HCT116 (cell line): ENCODE data around the gene SSC4D. TPM values are rescaled to one million over a fixed set of nuclear protein-coding genes. Genes with fewer than 3 reads are reported as not detected.

Experiments
- ATAC-seq: fragments of 200-7000 bp; cut with Tn5 transposase; 2 replicates; pipeline ENCODE4 v1.9.1; 2020; ENCODE audit warnings: mild to moderate bottlenecking, moderate library complexity
- BruUV-seq: library from RNA; stranded (reverse); fragments of 400-500 nt; replicated peaks from 2 replicates; lab custom pipeline; 2021; lab: Mats Ljungman, UMichigan
- CTCF ChIA-PET: fragments of 300-600 bp; sonication (Branson Sonifier 250); formaldehyde crosslinking; loops from one replicate; lab custom pipeline; 2021; ENCODE audit warnings: antibody characterized with exemption; lab: Charles Lee
- POLR2A ChIA-PET: fragments of 300-600, 350-600 bp; sonication (Branson Sonifier 250); formaldehyde crosslinking; loops from one replicate; lab custom pipeline; 2021; ENCODE audit warnings: antibody characterized with exemption; lab: Charles Lee
- RAD21 ChIA-PET, 2 experiments: fragments of 300-600 bp; sonication (Branson Sonifier 250); formaldehyde crosslinking; loops; one replicate each; lab custom pipeline; 2023; ENCODE audit warnings: low total read pairs in 2 of 2; ENCODE audit not compliant: uncharacterized antibody in 2 of 2, unreplicated experiment in 2 of 2, low non-redundant PET in 1 of 2; lab: Charles Lee
- DNase-seq: peaks from one replicate; pipeline ENCODE4 v3.0.0-alpha.2; 2010; ENCODE audit warnings: low read depth, low spot score
- H2AFZ ChIP-seq: fragments of 200-600 bp; shearing (Covaris generic), sonication (generic); 2 replicates; pipeline ENCODE4 v1.6.1; 2017; ENCODE audit warnings: low read depth, mixed run types, mixed read lengths, antibody characterized with exemption, low read length; ENCODE audit not compliant: poor library complexity, severe bottlenecking
- H3K27ac ChIP-seq: 2 replicates; pipeline ENCODE4 v1.5.1; 2012; ENCODE audit warnings: low read depth, low read length
- H3K27me3 ChIP-seq: fragments of 200-600 bp; sonication (generic); 2 replicates; pipeline ENCODE4 v1.6.1; 2016; ENCODE audit warnings: mixed run types, low read length, mixed read lengths; ENCODE audit not compliant: insufficient read depth
- H3K36me3 ChIP-seq, 2 experiments: fragments of 200-500 bp in 1 of 2; fragments of 200-600 bp in 1 of 2; sonication (Bioruptor generic) in 1 of 2; sonication (generic) in 1 of 2; 2 replicates each; pipeline versions ENCODE4 v1.5.1 to v1.6.1; 2014 to 2016; ENCODE audit warnings: low read length in 2 of 2, inconsistent platforms in 1 of 2, mixed read lengths in 1 of 2, mixed run types in 1 of 2; ENCODE audit not compliant: insufficient read depth in 2 of 2, control insufficient read depth in 1 of 2
- H3K4me1 ChIP-seq, 2 experiments: fragments of 200-600 bp in 1 of 2; sonication (generic) in 1 of 2; 2 replicates each; pipeline versions ENCODE4 v1.5.1 to v1.6.1; 2012 to 2017; ENCODE audit warnings: low read length in 2 of 2, inconsistent platforms in 1 of 2, mild to moderate bottlenecking in 1 of 2, mixed read lengths in 1 of 2, mixed run types in 1 of 2, moderate library complexity in 1 of 2; ENCODE audit not compliant: insufficient read depth in 2 of 2, control insufficient read depth in 1 of 2
- H3K4me2 ChIP-seq: fragments of 200-600 bp; sonication (generic); 2 replicates; pipeline ENCODE4 v1.6.1; 2017; ENCODE audit warnings: mixed run types, low read length, mixed read lengths
- H3K4me3 ChIP-seq, 2 experiments: fragments of 200-600 bp in 1 of 2; sonication (generic) in 1 of 2; replicated peaks in 1 of 2; 2 replicates each; pipeline ENCODE4 v1.5.1; 2011 to 2016; ENCODE audit warnings: low read length in 2 of 2, control low read depth in 1 of 2, low read depth in 1 of 2, mild to moderate bottlenecking in 1 of 2, mixed read lengths in 1 of 2, mixed run types in 1 of 2
- H3K79me2 ChIP-seq: fragments of 200-600 bp; sonication (generic); 2 replicates; pipeline ENCODE4 v1.6.1; 2017; ENCODE audit warnings: mild to moderate bottlenecking, mixed run types, low read length, moderate library complexity, mixed read lengths; ENCODE audit not compliant: insufficient read depth
- H3K9ac ChIP-seq: fragments of 200-600 bp; sonication (generic); 2 replicates; pipeline ENCODE4 v1.6.1; 2016; ENCODE audit warnings: low read length, mixed read lengths
- H3K9me2 ChIP-seq: fragments of 200-600 bp; sonication (generic), shearing (Covaris generic); 2 replicates; pipeline ENCODE4 v1.6.1; 2017; ENCODE audit warnings: mixed run types, mild to moderate bottlenecking, moderate library complexity; ENCODE audit not compliant: insufficient read depth
- H3K9me3 ChIP-seq, 2 experiments: fragments of 200-500 bp in 1 of 2; fragments of 200-600 bp in 1 of 2; sonication (Bioruptor generic) in 1 of 2; sonication (generic) in 1 of 2; 2 replicates each; pipeline ENCODE4 v1.6.1; 2014 to 2017; ENCODE audit warnings: low read length in 2 of 2, mixed read lengths in 2 of 2, inconsistent platforms in 1 of 2, low read depth in 1 of 2, mild to moderate bottlenecking in 1 of 2, mixed run types in 1 of 2, moderate library complexity in 1 of 2; ENCODE audit not compliant: control insufficient read depth in 1 of 2, insufficient read depth in 1 of 2
- H4K20me1 ChIP-seq: fragments of 200-600 bp; sonication (generic), shearing (Covaris generic); 2 replicates; pipeline ENCODE4 v1.6.1; 2017; ENCODE audit warnings: mixed run types, mild to moderate bottlenecking, moderate library complexity; ENCODE audit not compliant: insufficient read depth
- CBX3 ChIP-seq: IDR thresholded peaks from 2 replicates; pipeline ENCODE4 v1.6.1; 2012; ENCODE audit warnings: low read depth
- CTCF ChIP-seq, 3 experiments: fragments of 200-600 bp in 1 of 3; sonication (generic) in 1 of 3; IDR thresholded peaks in 2 of 3; conservative IDR thresholded peaks in 1 of 3; 2 replicates each; pipeline ENCODE4 v1.5.1; 2012 to 2017; ENCODE audit warnings: low read depth in 2 of 3, low read length in 2 of 3, antibody characterized with exemption in 1 of 3, borderline replicate concordance in 1 of 3, control low read depth in 1 of 3, mild to moderate bottlenecking in 1 of 3, mixed read lengths in 1 of 3, mixed run types in 1 of 3, moderate library complexity in 1 of 3; ENCODE audit not compliant: insufficient read depth in 1 of 3
- EGR1 ChIP-seq: IDR thresholded peaks from 2 replicates; pipeline ENCODE4 v1.6.1; 2012; ENCODE audit warnings: low read depth
- ELF1 ChIP-seq: IDR thresholded peaks from 2 replicates; pipeline ENCODE4 v1.6.1; 2012; ENCODE audit warnings: low read depth, borderline replicate concordance
- EZH2phosphoT487 ChIP-seq: fragments of 200-600 bp; IDR thresholded peaks from 2 replicates; pipeline ENCODE4 v1.6.1; 2018; ENCODE audit warnings: antibody characterized with exemption, borderline replicate concordance
- FOSL1 ChIP-seq: IDR thresholded peaks from 2 replicates; pipeline ENCODE4 v1.6.1; 2012; ENCODE audit warnings: low read depth
- JUND ChIP-seq: IDR thresholded peaks from 2 replicates; pipeline ENCODE4 v1.6.1; 2012
- POLR2AphosphoS5 ChIP-seq: IDR thresholded peaks from 2 replicates; pipeline ENCODE4 v1.6.1; 2011; ENCODE audit warnings: mild to moderate bottlenecking, low read depth, low read length, moderate library complexity
- RAD21 ChIP-seq: IDR thresholded peaks from 2 replicates; pipeline ENCODE4 v1.6.1; 2012; ENCODE audit warnings: low read depth, mild to moderate bottlenecking
- SIN3A ChIP-seq: IDR thresholded peaks from 2 replicates; pipeline ENCODE4 v1.6.1; 2012; ENCODE audit warnings: low read depth
- SRF ChIP-seq: IDR thresholded peaks from 2 replicates; pipeline ENCODE4 v1.6.1; 2012; ENCODE audit warnings: low read depth
- ZFX ChIP-seq: fragments of 450-650 bp; IDR thresholded peaks from 2 replicates; pipeline ENCODE4 v1.6.1; 2017
- ZNF274 ChIP-seq: fragments of 200-500 bp; sonication (Bioruptor generic); IDR thresholded peaks from 2 replicates; pipeline ENCODE4 v1.6.1; 2014; ENCODE audit warnings: mild to moderate bottlenecking, low read depth, low read length, inconsistent platforms
- intact Hi-C: fragments of 100-400 bp; cut with micrococcal nuclease; formaldehyde crosslinking; loops from 2 replicates; pipeline ENCODE4 v1.10.0; 2022
- total RNA-seq: library from RNA; stranded (reverse); gene quantifications from one replicate; pipeline ENCODE4 v1.2.1, GENCODE V29; 2021; ENCODE audit not compliant: unreplicated experiment
- TF ChIP-seq, protein P1 (sequence below): IDR thresholded peaks from 2 replicates; pipeline ENCODE4 v1.6.1; 2012
- TF ChIP-seq, protein P2 (sequence below): IDR thresholded peaks from 2 replicates; pipeline ENCODE4 v1.6.1; 2012
- TF ChIP-seq, protein P3 (sequence below): IDR thresholded peaks from 2 replicates; pipeline ENCODE4 v1.6.1; 2012; ENCODE audit warnings: low read depth

Gene SSC4D
- total RNA-seq, 1 experiment from 2014 or later, result 1.1 TPM

DNA sequence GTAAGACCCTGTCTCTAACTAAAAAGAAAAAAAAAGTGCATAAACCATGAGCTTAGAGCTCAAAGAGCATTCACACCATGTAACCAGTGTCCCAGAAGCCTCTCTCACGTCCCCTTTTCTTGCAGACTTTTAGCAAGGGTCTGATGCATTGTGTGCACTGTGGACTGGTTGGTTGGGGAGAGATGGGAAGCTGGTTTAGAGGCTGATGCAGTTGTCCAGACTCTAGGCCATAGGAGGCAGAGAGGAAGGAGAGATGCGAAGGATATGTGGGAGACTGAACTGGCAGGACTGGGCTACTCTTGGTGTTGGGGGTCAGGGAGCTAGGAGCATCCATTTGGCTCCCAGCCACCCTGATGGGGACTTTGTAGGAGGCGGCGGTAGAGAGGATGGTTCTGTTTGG lies 1.8 kb downstream of the SSC4D start:
- Histone ChIP-seq H3K27me3 (no peaks in the 10 kb centered on the region), H4K20me1 (no peaks in the 10 kb centered on the region), H3K4me3 (no peak overlapping the region), H2AFZ (no peak overlapping the region), H3K79me2 (no peaks in the 10 kb centered on the region), H3K9ac (no peak overlapping the region), H3K9me2 (no peaks in the 10 kb centered on the region), H3K4me1 (peaks cover 7 to 17% of the 10 kb centered on the region in 2 experiments; a peak in 3 of 4 replicates), H3K27ac (no peak overlapping the region), H3K4me2 (no peak overlapping the region), H3K36me3 (no peaks in the 10 kb centered on the region), H3K9me3 (no peaks in the 10 kb centered on the region)
- intact Hi-C loops, result no loop called here
- DNase-seq (no peak), ATAC-seq (no peak)
- ChIA-PET RAD21 (no interaction called here), CTCF (interaction anchor here (1.3 kb wide), 1 partner anchor 49 kb away, joined by 4 read pairs; the partner anchor contains the start of gene YWHAG), POLR2A (no interaction called here)
- no TSS peak for BruUV-seq
- TF ChIP-seq SIN3A, result no peak
- TF ChIP-seq FOSL1, result no peak
- TF ChIP-seq JUND, result no peak
- TF ChIP-seq, protein P1, sequence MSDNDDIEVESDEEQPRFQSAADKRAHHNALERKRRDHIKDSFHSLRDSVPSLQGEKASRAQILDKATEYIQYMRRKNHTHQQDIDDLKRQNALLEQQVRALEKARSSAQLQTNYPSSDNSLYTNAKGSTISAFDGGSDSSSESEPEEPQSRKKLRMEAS, result no peak
- TF ChIP-seq, protein P2, sequence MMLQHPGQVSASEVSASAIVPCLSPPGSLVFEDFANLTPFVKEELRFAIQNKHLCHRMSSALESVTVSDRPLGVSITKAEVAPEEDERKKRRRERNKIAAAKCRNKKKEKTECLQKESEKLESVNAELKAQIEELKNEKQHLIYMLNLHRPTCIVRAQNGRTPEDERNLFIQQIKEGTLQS, result no peak
- TF ChIP-seq SRF, result no peak
- no peak for TF ChIP-seq EGR1
- TF ChIP-seq EZH2phosphoT487, result no peak
- no peak for TF ChIP-seq CBX3
- no peak for TF ChIP-seq RAD21
- TF ChIP-seq ZFX, result no peak
- no peak for TF ChIP-seq ELF1

GRCh38 chr7:76405738-76406137 lies 3.8 kb downstream of the SSC4D start:
- Histone ChIP-seq H3K36me3 (no peaks in the 10 kb centered on the region), H3K79me2 (no peaks in the 10 kb centered on the region), H3K9ac (no peak overlapping the region), H3K27me3 (no peaks in the 10 kb centered on the region), H3K4me1 (peaks cover 7 to 17% of the 10 kb centered on the region in 2 experiments; a peak in 3 of 4 replicates), H3K27ac (no peak overlapping the region), H2AFZ (no peak overlapping the region), H4K20me1 (no peaks in the 10 kb centered on the region), H3K4me2 (no peak overlapping the region), H3K4me3 (no peak overlapping the region), H3K9me2 (no peaks in the 10 kb centered on the region), H3K9me3 (no peaks in the 10 kb centered on the region)
- ChIA-PET POLR2A (no interaction called here), CTCF (no interaction called here), RAD21 (no interaction called here)
- ATAC-seq (no peak), DNase-seq (no peak)
- TF ChIP-seq, protein P3, sequence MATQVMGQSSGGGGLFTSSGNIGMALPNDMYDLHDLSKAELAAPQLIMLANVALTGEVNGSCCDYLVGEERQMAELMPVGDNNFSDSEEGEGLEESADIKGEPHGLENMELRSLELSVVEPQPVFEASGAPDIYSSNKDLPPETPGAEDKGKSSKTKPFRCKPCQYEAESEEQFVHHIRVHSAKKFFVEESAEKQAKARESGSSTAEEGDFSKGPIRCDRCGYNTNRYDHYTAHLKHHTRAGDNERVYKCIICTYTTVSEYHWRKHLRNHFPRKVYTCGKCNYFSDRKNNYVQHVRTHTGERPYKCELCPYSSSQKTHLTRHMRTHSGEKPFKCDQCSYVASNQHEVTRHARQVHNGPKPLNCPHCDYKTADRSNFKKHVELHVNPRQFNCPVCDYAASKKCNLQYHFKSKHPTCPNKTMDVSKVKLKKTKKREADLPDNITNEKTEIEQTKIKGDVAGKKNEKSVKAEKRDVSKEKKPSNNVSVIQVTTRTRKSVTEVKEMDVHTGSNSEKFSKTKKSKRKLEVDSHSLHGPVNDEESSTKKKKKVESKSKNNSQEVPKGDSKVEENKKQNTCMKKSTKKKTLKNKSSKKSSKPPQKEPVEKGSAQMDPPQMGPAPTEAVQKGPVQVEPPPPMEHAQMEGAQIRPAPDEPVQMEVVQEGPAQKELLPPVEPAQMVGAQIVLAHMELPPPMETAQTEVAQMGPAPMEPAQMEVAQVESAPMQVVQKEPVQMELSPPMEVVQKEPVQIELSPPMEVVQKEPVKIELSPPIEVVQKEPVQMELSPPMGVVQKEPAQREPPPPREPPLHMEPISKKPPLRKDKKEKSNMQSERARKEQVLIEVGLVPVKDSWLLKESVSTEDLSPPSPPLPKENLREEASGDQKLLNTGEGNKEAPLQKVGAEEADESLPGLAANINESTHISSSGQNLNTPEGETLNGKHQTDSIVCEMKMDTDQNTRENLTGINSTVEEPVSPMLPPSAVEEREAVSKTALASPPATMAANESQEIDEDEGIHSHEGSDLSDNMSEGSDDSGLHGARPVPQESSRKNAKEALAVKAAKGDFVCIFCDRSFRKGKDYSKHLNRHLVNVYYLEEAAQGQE, result no peak
- TF ChIP-seq, protein P1, result no peak
- TF ChIP-seq ZNF274 (no peak), SIN3A (no peak), CTCF (IDR thresholded peaks at IDR 0.05 in 2 of 3, conservative IDR thresholded peaks at IDR 0.05 in 1 of 3; ENCODE audit: borderline replicate concordance in 1 of 3, insufficient read depth in 1 of 3, low read depth in 2 of 3, low read length in 2 of 3) (no peak), POLR2AphosphoS5 (no peak), FOSL1 (no peak)
- BruUV-seq, result no TSS peak
- intact Hi-C loops, result no loop called here
